ENCODE data around the gene PGF. TPM values are rescaled to one million over a fixed set of nuclear protein-coding genes. Genes with fewer than 3 reads are reported as not detected.

PGF gene
- total RNA-seq, 4 donors from 2014 or later, result 1.6 to 42.3 (median 6.2) TPM

DNA sequence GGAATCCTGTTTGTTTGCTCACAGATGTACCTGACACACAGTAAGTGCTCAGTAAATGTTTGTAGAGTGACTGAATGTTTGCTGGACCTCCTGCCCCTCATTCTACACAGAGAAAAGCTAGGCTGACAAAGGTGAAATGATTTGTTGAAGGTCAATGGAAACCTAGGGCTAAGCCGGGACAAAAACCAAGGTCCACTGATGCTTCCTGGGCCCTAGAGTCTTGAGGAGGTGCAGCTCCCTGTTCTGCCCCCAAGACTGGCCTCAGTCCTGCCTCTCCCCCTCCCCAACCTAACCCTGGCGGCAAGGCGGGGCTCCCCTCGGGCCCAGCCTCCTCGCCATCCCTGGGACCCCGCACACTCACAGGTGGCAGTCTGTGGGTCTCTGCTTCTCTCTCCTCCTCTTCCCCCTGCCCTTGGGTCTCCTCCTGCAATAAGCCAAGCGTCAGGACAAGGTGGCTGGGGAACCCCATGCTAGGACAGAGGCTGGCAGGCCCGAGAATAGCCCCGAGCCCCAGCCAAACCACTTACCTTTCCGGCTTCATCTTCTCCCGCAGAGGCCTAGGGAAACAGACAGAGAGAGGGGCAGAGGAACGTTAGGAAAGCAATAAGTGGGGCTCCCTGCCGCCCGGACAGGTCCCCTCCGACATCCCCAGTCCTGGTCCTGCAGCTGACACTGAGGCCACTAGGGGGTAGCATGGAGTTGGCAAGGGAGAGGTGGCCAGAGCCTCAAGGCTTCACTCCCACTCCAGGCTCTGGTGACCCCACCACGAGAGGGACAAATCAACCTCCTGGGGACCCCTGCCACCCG is 9.3 kb downstream of the PGF start:
- H3K4me3 ChIP-seq, result peak overlapping the region in 2 of 4 donors; percentile 13 to 28
- intact Hi-C loops (cut with DNase I), result loop anchor here (5.0 kb wide), 1 partner anchor 136 kb away; no protein-coding TSS in a partner anchor
- WGBS, 2 donors, result 18 to 40% methylated on average over 8 to 12 of the region's 17 CpGs
- TF ChIP-seq CTCF (IDR thresholded peaks at IDR 0.05) (peak; percentile 65 to 94 (median 84)), POLR2A (IDR thresholded peaks at IDR 0.05) (no peak)
- H3K27me3 ChIP-seq, result no peaks in the 10 kb centered on the region
- H3K4me1 ChIP-seq, result peaks cover 33 to 67% (median 34%) of the 10 kb centered on the region in 3 donors
- H3K9me3 ChIP-seq, result no peaks in the 10 kb centered on the region
- peak overlapping the region; percentile 20 to 76 (median 68) for H3K27ac ChIP-seq
- H3K36me3 ChIP-seq, result peaks cover 0 to 7% (median 0%) of the 10 kb centered on the region in 3 donors
- DNase-seq, result no peak

GRCh38 chr14:74945261-74945851 is 10.0 kb downstream of the PGF start:
- no peak overlapping the region for H3K4me3 ChIP-seq
- WGBS, 2 donors, result 57 to 79% methylated on average over 4 to 7 of the region's 17 CpGs
- no peaks in the 10 kb centered on the region for H3K9me3 ChIP-seq
- H3K27me3 ChIP-seq, result no peaks in the 10 kb centered on the region
- H3K27ac ChIP-seq, result peak overlapping the region in 2 of 4 donors; percentile 66 to 76
- no peak for DNase-seq
- intact Hi-C loops (cut with DNase I), result loop anchor here (5.0 kb wide), 1 partner anchor 137 kb away; no protein-coding TSS in a partner anchor
- peaks cover 0 to 2% (median 0%) of the 10 kb centered on the region in 3 donors for H3K36me3 ChIP-seq
- peaks cover 39 to 74% (median 40%) of the 10 kb centered on the region in 3 donors for H3K4me1 ChIP-seq
- no peak for TF ChIP-seq POLR2A (IDR thresholded peaks at IDR 0.05)
- peak in 5 of 6 experiments; percentile 14 to 50 (median 43) for TF ChIP-seq CTCF (IDR thresholded peaks at IDR 0.05)

DNA sequence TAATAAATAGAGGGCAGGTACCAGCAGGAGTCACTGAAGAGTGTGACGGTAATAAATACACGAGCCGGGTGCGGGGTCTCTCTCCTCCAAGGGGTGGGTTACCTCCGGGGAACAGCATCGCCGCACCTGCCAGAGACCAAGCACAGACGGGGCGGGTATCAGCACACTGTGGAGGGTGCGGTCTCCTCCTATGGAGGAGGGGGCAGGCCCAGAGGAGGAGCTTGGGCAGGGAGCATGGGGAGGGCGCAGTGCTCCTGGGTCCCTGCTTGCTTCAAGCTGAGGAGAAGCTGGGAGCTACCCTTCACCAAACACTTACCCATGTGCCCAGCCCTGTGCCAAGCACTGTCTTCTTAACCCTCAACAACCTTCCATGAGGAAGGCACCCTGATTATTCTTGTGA is 12.8 kb downstream of the PGF start:
- no peak for TF ChIP-seq POLR2A (IDR thresholded peaks at IDR 0.05)
- no peak for TF ChIP-seq CTCF (IDR thresholded peaks at IDR 0.05)
- Histone ChIP-seq H3K4me3 (no peak overlapping the region), H3K9me3 (no peaks in the 10 kb centered on the region), H3K27me3 (no peaks in the 10 kb centered on the region), H3K36me3 (no peaks in the 10 kb centered on the region), H3K4me1 (peaks cover 46 to 70% (median 51%) of the 10 kb centered on the region in 3 donors), H3K27ac (peak overlapping the region; percentile 81 to 89 (median 84))
- DNase-seq, result no peak
- WGBS, 2 donors, result 76 to 95% methylated on average over 4 to 9 of the region's 11 CpGs
- intact Hi-C loops (cut with DNase I), result no loop called here

GRCh38 chr14:74942181-74942580 is 13.2 kb downstream of the PGF start:
- Histone ChIP-seq H3K4me1 (peaks cover 45 to 66% (median 51%) of the 10 kb centered on the region in 3 donors), H3K27me3 (no peaks in the 10 kb centered on the region), H3K9me3 (no peaks in the 10 kb centered on the region), H3K4me3 (peak overlapping the region in 2 of 4 donors; percentile 9 to 18), H3K36me3 (no peaks in the 10 kb centered on the region), H3K27ac (peak overlapping the region; percentile 81 to 89 (median 84))
- TF ChIP-seq POLR2A (IDR thresholded peaks at IDR 0.05) (no peak), CTCF (IDR thresholded peaks at IDR 0.05) (no peak)
- intact Hi-C loops (cut with DNase I), result no loop called here
- 69% methylated on average over 7 of the region's 12 CpGs; no CpG with 5 or more reads in 1 of the 2 donors for WGBS, 2 donors
- no peak for DNase-seq

DNA sequence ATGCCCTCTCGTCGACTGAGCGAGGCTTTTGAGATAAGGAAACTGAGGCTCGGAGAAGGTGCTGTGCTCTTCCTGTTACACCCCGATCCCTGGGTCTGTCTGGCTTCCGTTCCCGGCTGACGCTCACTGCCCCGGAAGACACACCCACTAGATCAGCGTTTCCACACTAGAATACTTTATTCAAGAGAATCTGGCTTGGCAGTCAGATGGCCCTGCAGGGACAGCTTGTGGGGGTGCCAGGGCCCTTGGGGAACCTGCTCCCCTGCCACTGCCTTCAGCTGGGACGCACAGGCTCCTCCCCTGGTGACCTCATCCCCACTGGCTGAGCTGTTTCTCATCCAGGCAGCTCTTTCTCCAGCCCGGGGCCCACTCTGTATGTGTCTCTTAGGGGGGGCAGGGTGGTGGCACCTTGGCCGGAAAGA is 13.7 kb downstream of the PGF start:
- peak overlapping the region in 2 of 4 donors; percentile 9 to 18 for H3K4me3 ChIP-seq

More for the DNA sequence above, 13.7 kb downstream of the PGF start:
- intact Hi-C loops (cut with DNase I), result no loop called here
- Histone ChIP-seq H3K9me3 (no peaks in the 10 kb centered on the region), H3K27ac (peak overlapping the region; percentile 81 to 89 (median 84)), H3K4me1 (peaks cover 40 to 61% (median 48%) of the 10 kb centered on the region in 3 donors), H3K36me3 (no peaks in the 10 kb centered on the region), H3K27me3 (no peaks in the 10 kb centered on the region)
- no peak for DNase-seq
- 19% methylated on average over 7 to 8 of the region's 13 CpGs for WGBS, 2 donors
- TF ChIP-seq POLR2A (IDR thresholded peaks at IDR 0.05) (no peak), CTCF (IDR thresholded peaks at IDR 0.05) (no peak)

Measured in esophagus squamous epithelium (tissue), 5 donors.